HG02588 (cell line): Measurements from ENCODE around the gene CDC20.
"Not testable (repeated sequence)": the region's sequence is repeated elsewhere in the genome, so short reads cannot be mapped to it uniquely, and the experiment has no call there.

Experiments used
- ATAC-seq: cut with Tn5 transposase; IDR thresholded peaks from one replicate; pipeline ENCODE4 v1.9.1; 2021; ENCODE audit warnings: mild to moderate bottlenecking, moderate library complexity; ENCODE audit not compliant: unreplicated experiment

The CDC20 gene

DNA sequence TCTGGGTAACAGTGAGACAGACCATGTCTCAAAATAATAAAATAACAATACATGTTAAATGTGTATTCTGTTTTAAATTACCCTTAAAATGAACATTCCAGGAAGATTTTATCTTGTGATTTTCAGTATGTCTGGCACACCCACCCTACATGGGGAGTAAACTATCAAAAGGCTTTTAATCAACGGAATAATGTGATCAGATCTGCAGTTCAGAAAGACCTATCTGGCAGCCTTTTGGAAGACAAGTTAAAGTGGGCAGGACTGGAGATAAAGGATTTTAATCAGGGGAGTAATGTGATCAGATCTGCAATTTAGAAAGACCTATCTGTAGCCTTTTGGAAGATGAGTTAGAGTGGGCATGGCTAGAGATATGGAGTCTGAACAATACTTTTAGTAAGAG lies 20.7 kb downstream of the CDC20 start:
- no peak for ATAC-seq

GRCh38 chr1:43381612-43382011 lies 22.8 kb downstream of the CDC20 start:
- no peak for ATAC-seq

DNA sequence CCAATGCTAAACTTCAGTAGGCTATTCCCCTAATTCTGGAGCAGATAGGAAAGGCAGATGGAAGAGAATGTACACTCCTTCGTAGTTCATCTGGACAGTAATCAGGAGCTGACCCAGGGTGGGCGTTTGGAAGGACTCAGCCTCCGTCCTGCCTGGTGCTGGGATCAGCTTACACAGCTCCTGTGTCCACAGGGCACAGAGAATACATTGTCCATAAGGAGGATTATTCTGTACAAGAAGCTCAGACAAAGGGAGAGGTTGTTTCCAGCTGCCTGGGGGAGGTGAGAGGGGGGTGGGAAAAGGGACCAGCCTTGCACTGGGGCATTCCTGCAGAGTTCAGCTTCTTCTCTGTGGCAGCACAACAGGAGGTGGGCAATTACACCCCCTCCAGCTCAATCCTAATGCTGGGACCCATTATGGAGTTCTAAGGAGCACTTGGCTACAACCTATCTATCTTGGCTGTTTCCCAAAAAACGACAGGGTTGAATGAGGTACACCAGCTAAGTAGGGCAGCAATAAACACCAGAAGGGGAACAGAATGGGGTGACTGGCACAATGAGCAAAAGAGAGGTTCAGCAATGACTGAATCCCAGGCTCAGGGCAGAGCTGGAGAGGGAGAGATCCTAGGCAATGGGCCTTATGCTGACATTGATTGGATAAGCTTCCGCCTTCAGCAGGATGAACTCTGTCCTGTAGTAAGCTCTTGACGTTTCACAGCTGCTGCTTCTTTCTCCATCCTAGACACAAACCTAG lies 23.4 kb downstream of the CDC20 start:
- no peak for ATAC-seq

- no peak for ATAC-seq
Observed at GRCh38 chr1:43383449-43383848, 24.7 kb downstream of the CDC20 start.

- ATAC-seq = no peak
Observed at GRCh38 chr1:43386676-43387075, 27.9 kb downstream of the CDC20 start.

DNA sequence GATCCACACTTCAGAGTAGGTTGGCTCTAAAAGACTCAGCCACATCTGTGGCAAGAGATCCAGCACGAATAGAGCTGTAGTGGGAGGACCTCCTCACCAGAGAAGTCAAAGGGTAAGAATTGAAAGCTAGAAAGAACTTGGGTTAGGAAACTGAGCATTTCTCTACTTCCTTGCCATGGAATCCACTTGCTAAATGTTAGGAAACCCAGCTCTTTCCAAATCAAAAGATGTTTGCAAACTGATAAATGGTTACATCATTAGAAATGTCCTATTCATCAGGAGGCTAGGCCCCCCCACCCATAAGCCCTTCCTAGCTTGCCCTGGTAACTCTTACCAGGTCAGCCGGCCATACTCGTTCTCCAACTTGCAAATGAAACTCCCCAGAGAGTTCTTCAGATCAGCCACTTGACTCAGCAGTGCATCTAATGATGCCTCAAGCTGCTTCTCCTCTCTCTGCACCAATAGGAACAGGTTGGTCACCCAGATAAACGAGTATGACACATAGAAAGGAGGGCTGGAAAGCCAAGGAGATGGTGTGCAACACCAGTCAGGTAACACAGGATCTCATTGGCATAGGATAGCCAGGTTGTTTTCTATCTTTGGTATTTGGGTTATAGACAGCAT lies 29.3 kb downstream of the CDC20 start:
- no peak for ATAC-seq

GRCh38 chr1:43388613-43389012 lies 29.8 kb downstream of the CDC20 start:
- ATAC-seq = no peak

DNA sequence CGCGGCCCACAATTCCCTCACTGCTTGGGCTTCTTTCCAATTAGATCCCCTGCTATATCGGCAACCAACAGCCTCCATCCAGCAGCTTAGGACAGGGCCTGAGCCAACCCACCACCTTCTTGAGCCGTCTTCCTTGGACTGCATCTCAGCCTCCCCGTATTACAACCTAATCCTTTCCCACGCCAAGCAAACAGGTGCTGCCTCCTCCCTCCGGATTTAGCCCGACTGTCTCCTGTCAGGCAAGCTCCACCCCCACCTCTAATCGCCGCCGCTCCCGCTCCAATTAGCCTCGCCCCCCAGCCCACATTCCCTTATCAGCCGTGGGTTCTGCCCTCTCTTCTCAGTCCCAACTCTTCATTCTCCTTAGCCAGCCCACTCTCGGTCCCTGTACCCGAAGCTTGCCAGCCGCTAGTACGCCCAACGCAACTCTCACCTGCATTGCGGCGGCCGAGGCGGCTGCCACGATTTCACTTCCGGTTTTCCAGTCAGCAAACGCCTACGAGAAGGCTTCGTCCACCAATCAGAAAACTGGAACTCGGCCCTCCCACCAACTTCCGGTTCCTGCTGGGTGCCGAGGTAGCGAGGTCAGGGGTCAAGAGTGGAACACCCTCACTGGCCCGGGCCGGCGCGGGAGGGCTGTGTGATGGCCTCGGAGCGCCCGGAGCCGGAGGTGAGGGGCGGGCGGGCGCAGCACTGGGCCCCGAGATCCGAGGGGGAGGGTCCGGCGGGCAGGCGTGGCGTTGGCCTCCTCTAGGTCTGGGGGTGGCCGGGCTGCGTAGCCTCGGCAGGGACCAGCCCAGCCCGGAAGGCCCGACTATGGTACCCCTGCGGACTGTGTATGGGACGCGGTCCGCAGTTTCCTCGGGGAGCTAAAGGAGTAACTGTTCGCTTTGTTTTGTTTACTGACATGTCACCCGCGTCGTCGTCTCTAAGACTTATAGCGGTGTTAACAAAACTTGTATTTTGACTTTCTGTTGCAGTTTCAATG lies 30.8 kb downstream of the CDC20 start, which contains the start of the genes MED8 and SZT2:
Gene MED8, minus strand, starts transcription at position 475 of the 988 bp plus-strand sequence. Its CDS starts 36 bp downstream, at position 439.
Gene SZT2, plus strand, starts transcription at position 574 of the 988 bp plus-strand sequence. Its CDS starts 70 bp downstream, at position 644.
- peak; percentile 88 for ATAC-seq

DNA sequence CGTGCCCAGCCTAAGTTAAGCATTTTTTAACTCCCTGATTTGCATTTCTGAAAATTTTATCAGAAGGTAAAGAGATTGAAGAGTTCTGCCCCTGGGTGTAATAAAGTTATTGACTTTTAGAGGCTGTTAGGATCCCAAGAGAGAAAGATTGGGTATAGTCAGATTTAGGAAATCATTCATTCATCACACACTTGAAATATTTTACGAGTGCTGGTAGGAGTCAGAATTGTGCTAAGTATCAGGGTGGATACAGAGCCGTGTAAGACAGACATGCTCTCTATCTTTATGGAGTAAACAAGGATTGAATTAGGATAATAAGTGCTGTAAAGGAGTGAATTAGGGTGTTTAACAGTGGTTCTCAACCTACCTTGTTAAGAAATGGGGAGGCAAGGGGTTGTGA lies 33.9 kb downstream of the CDC20 start:
- no peak for ATAC-seq

DNA sequence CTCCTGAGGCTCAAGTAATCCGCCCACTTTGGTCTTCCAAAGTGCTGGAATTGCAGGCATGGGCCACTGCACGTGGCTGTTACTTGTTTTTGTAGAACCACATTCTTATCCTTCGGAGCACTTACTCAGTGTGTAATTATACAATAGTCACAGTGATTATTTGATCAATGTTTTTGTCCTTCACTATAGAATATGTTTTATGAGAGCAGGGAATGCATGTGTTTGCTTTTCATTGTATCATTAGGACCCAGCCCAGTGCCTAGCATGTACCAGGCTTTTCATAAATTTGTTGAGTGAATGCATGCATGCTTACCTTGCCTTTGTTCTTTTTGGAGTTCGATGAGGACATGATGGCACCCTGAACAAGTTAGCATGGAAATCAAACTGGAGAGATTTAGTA lies 36.7 kb downstream of the CDC20 start:
- ATAC-seq = no peak

DNA sequence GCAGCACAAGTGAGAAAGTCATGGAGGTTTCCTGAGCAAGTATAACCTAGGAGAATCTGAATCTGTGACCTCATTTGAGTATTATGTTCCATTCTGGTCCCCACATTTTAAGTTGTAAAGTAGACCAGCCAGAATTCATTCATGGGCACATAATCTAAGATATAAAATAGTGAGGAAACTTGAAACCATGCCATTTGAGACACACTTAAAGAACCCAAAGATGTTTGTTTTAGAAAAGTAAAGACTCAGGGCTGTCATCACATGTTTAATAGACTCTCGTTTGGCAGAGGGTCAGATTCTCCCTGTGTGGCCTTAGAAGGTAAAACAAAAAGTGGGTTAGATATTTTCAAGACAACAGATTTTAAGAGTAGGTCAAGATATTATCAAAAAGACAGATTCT lies 37.3 kb downstream of the CDC20 start:
- no peak for ATAC-seq

DNA sequence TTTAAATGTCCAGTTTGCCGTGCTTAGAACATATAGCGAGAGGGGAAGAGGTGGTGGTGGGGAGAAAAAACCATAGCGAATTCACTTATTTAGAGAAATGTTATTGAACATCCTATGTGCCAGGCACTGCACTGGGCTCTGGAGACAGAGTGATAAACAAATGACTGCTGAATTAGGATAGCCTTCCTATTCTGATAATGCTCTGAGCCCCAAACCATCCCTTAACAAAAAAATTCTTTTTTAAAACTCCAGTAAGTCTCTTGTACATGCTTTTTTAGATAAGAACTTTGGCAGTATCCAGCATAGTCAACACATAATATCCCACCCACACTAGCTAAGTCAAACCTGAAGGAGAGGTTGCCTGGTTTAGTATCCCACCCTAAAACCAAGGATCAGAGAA lies 39.4 kb downstream of the CDC20 start:
- ATAC-seq = no peak

DNA sequence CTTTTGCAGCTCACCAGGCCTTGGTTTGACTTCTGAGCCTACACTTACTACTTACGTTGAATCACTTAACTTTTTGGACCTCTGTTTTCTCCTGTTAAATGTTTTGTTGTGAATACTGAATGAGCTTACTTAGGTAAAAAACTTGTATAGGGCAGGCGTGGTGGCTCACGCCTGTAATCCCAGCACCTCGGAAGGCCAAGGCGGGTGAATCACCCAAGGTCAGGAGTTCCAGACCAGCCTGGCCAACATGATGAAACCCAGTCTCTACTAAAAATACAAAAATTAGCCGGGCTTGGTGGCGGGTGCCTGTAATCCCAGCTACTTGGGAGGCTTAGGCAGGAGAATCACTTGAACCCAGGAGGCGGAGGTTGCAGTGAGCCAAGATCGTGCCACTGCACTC lies 41.7 kb downstream of the CDC20 start:
- ATAC-seq = not testable (repeated sequence)

- no peak for ATAC-seq
Observed at GRCh38 chr1:43402089-43402865, 43.5 kb downstream of the CDC20 start.

- ATAC-seq = no peak
Observed at GRCh38 chr1:43404353-43404752, 45.6 kb downstream of the CDC20 start.

DNA sequence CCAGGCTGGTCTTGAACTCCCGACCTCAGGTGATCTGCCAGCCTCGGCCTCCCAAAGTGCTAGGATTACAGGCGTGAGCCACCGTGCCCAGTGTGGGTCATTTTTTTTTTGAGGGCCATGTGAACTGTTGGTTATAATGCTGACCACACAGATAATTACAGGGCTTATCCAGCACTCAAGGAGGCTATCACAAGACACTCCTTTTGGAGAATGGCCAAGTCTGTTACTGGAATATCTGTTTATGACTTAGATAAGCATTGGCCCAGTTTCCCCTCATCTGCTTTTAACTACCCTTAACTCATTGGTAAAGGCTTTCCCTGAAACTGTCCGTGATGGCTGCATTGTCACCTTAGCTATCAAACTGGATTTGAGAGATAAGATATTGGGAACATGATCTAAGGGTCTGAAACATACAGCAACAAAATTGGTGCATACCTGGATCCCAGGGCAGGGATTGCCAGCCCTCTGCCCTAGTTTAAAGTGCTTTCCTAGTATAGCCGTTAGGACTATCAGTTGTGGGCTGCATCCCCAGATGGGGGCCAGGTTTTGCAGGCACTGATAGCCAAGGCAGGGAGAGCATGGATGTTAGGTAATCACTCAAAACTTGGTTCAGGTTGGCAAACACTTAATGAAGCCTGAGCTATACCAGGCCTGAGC lies 46.6 kb downstream of the CDC20 start:
- ATAC-seq = no peak

- ATAC-seq = no peak
Observed at GRCh38 chr1:43405876-43406234, 47.1 kb downstream of the CDC20 start.

DNA sequence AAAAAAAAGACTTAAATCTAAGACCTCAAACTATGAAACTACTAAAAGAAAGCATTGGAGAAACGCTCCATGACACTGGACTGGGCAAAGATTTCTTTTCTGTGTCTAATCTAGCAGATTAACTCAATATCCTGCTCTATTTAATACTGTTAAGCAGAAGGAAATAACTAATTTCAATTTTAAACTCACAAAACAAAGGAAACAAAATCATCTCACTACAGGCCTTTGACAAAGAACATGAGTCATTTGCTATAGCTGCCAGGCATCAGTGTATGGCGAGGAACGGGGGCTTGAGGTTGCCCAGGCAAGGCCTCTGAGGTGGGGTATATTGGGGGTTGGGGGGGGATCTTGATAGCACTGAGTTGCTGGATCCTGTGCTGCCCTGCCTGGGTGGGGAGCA lies 51.8 kb downstream of the CDC20 start:
- no peak for ATAC-seq
